Activated CD4-positive, alpha-beta T cell treated with anti-CD3 and anti-CD28 coated beads for 24 hours (primary cell): ENCODE measurements around the gene CLEC4F.
A peak's percentile ranks its signal among the peaks of the same experiment; 100 is the strongest.

Experiments used
- DNase-seq, 2 donors: peaks; one replicate each; pipeline ENCODE4 v3.0.0-alpha.2; 2020; ENCODE audit warnings: low read depth in 2 of 2

The CLEC4F gene

GRCh38 chr2:70785137-70785911 is 35.1 kb downstream of the CLEC4F start:
- DNase-seq = peak; percentile 11 to 22

GRCh38 chr2:70784320-70784719 is 36.1 kb downstream of the CLEC4F start:
- no peak for DNase-seq

- no peak for DNase-seq
Measured at GRCh38 chr2:70779911-70780545, 40.4 kb downstream of the CLEC4F start.

GRCh38 chr2:70779491-70779890 is 40.9 kb downstream of the CLEC4F start:
- no peak for DNase-seq

GRCh38 chr2:70778676-70779075 is 41.7 kb downstream of the CLEC4F start:
- DNase-seq = no peak

- DNase-seq = no peak
Measured at GRCh38 chr2:70777450-70777849, 42.9 kb downstream of the CLEC4F start.

- no peak for DNase-seq
Measured at GRCh38 chr2:70776266-70776665, 44.1 kb downstream of the CLEC4F start.

GRCh38 chr2:70775141-70775540 is 45.3 kb downstream of the CLEC4F start:
- DNase-seq = no peak

GRCh38 chr2:70772486-70773155 is 47.8 kb downstream of the CLEC4F start:
- no peak for DNase-seq

- DNase-seq = no peak
Measured at GRCh38 chr2:70771446-70771845, 49.0 kb downstream of the CLEC4F start.

- DNase-seq = no peak
Measured at GRCh38 chr2:70769450-70769849, 50.9 kb downstream of the CLEC4F start.

GRCh38 chr2:70768590-70769085 is 51.8 kb downstream of the CLEC4F start:
- DNase-seq = no peak

- peak in 1 of 2 donors; percentile 31 for DNase-seq
Measured at GRCh38 chr2:70767699-70768589, 52.5 kb downstream of the CLEC4F start, which contains the start of gene ADD2. Gene ADD2 (minus strand): TSS chr2:70768200. CDS start chr2:70706408, 61,792 bp downstream.

- no peak for DNase-seq
Measured at GRCh38 chr2:70767079-70767698, 53.2 kb downstream of the CLEC4F start.

GRCh38 chr2:70766357-70767078 is 53.9 kb downstream of the CLEC4F start:
- no peak for DNase-seq

- no peak for DNase-seq
Measured at GRCh38 chr2:70765507-70765906, 54.9 kb downstream of the CLEC4F start.

- no peak for DNase-seq
Measured at GRCh38 chr2:70759446-70759845, 61.0 kb downstream of the CLEC4F start.
